OCI-LY1 (cell line): ENCODE data around the gene SIRT2.
A peak's percentile ranks its signal among the peaks of the same experiment; 100 is the strongest.

Source experiments
- H2AFZ ChIP-seq: fragments of 200-600 bp; sonication (generic), shearing (Covaris generic); 2 replicates; pipeline ENCODE4 v1.6.0; 2014; ENCODE audit warnings: antibody characterized with exemption, mild to moderate bottlenecking, low read length
- H3F3A ChIP-seq: fragments of 200-600 bp; sonication (generic), shearing (Covaris generic); 2 replicates; pipeline ENCODE4 v1.6.0; 2014; ENCODE audit warnings: mild to moderate bottlenecking, antibody characterized with exemption, low read length, moderate library complexity; ENCODE audit not compliant: insufficient read depth
- H3K27ac ChIP-seq: fragments of 200-600 bp; sonication (generic); 2 replicates; pipeline ENCODE4 v1.5.1; 2014; ENCODE audit warnings: low read length, mixed run types, mild to moderate bottlenecking, low read depth; ENCODE audit not compliant: poor library complexity, severe bottlenecking
- H3K27me3 ChIP-seq: fragments of 200-600 bp; sonication (generic); 2 replicates; pipeline ENCODE4 v1.6.0; 2014; ENCODE audit warnings: antibody characterized with exemption, mild to moderate bottlenecking, low read length, moderate library complexity; ENCODE audit not compliant: insufficient read depth
- H3K36me3 ChIP-seq: fragments of 200-600 bp; sonication (generic); 2 replicates; pipeline ENCODE4 v1.6.1; 2014; ENCODE audit warnings: mild to moderate bottlenecking, antibody characterized with exemption, low read length, moderate library complexity, mixed read lengths; ENCODE audit not compliant: insufficient read depth
- H3K4me1 ChIP-seq: fragments of 200-600 bp; sonication (generic); 2 replicates; pipeline ENCODE4 v1.5.1; 2014; ENCODE audit warnings: mild to moderate bottlenecking, low read length, moderate library complexity; ENCODE audit not compliant: insufficient read depth, severe bottlenecking
- H3K4me2 ChIP-seq: fragments of 200-600 bp; sonication (generic), shearing (Covaris generic); 2 replicates; pipeline ENCODE4 v1.6.1; 2014; ENCODE audit warnings: low read length
- H3K4me3 ChIP-seq: fragments of 200-600 bp; sonication (generic); 2 replicates; pipeline ENCODE4 v1.5.1; 2014; ENCODE audit warnings: low read length, low read depth, mild to moderate bottlenecking, mixed read lengths; ENCODE audit not compliant: poor library complexity, severe bottlenecking
- H3K79me2 ChIP-seq: fragments of 200-600 bp; shearing (Covaris generic); 2 replicates; pipeline ENCODE4 v1.6.1; 2016; ENCODE audit warnings: mixed run types, low read length, mixed read lengths; ENCODE audit not compliant: insufficient read depth
- H3K9ac ChIP-seq: fragments of 200-600 bp; sonication (generic), shearing (Covaris generic); 2 replicates; pipeline ENCODE4 v1.6.1; 2014; ENCODE audit warnings: mild to moderate bottlenecking, low read length, mixed read lengths
- H3K9me2 ChIP-seq: fragments of 200-600 bp; sonication (generic), shearing (Covaris generic); 2 replicates; pipeline ENCODE4 v1.6.1; 2014; ENCODE audit warnings: low read depth, mild to moderate bottlenecking, low read length, mixed read lengths
- H3K9me3 ChIP-seq: fragments of 200-600 bp; shearing (Covaris generic); 2 replicates; pipeline ENCODE4 v1.6.1; 2014; ENCODE audit warnings: low read length, mixed read lengths
- H4K20me1 ChIP-seq: fragments of 200-600 bp; sonication (generic), shearing (Covaris generic); 2 replicates; pipeline ENCODE4 v1.6.0; 2016; ENCODE audit warnings: mild to moderate bottlenecking, low read length; ENCODE audit not compliant: insufficient read depth
- EZH2 ChIP-seq: fragments of 200-600 bp; sonication (generic), shearing (Covaris generic); IDR thresholded peaks from 2 replicates; pipeline ENCODE4 v1.8.0; 2017; ENCODE audit warnings: borderline replicate concordance, mixed run types, mild to moderate bottlenecking, antibody characterized with exemption, low read length, moderate library complexity, mixed read lengths
- TF ChIP-seq, protein P1 (sequence below): fragments of 200-600 bp; sonication (generic), shearing (Covaris generic); IDR thresholded peaks from 2 replicates; pipeline ENCODE4 v1.5.1; 2017; ENCODE audit warnings: mild to moderate bottlenecking, antibody characterized with exemption, low read length, moderate library complexity, mixed read lengths

Gene SIRT2

DNA sequence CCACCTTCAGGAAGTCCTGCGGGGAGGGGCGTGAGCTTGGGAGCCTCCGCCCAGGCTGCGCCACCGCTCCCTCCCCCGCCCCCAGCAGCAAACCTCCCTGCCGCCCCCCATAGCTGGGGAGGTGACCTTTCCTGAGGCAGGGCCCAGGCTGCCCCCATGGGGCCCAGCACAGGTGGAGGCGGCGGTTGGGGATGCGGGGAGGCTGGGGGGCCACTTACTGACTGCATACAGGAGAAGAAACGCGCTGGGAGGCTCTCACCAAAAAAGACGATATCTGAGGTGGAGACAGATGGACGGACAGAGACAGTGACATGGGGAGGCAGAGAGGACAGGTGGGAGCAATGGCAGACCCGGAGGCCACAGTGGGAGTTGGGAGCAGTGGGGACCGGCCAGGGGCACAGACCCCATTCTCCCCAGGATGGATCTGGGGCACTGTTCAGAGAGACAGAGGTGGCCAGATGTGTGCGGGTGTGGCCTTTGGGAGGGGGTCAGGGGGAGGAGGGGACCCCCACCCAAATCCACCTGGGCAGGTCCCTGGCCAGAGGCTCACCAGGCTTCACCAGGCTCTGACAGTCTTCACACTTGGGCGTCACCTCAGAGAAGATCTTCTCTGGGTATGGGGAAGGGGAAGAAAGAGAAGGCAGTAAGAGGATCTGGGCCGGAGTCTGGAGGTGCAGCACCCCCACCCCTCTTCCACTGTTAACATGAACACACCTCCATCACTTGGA, 18.4 kb downstream of the SIRT2 start:
- no peaks in the 10 kb centered on the region; the same call in 1 of the 2 replicates for H3F3A ChIP-seq
- no peaks in the 10 kb centered on the region for H3K79me2 ChIP-seq
- H2AFZ ChIP-seq: no peak overlapping the region
- H3K9me2 ChIP-seq: no peaks in the 10 kb centered on the region
- no peak for TF ChIP-seq EZH2
- TF ChIP-seq, protein P1, sequence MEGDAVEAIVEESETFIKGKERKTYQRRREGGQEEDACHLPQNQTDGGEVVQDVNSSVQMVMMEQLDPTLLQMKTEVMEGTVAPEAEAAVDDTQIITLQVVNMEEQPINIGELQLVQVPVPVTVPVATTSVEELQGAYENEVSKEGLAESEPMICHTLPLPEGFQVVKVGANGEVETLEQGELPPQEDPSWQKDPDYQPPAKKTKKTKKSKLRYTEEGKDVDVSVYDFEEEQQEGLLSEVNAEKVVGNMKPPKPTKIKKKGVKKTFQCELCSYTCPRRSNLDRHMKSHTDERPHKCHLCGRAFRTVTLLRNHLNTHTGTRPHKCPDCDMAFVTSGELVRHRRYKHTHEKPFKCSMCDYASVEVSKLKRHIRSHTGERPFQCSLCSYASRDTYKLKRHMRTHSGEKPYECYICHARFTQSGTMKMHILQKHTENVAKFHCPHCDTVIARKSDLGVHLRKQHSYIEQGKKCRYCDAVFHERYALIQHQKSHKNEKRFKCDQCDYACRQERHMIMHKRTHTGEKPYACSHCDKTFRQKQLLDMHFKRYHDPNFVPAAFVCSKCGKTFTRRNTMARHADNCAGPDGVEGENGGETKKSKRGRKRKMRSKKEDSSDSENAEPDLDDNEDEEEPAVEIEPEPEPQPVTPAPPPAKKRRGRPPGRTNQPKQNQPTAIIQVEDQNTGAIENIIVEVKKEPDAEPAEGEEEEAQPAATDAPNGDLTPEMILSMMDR: no peak
- no peak overlapping the region for H3K9ac ChIP-seq
- H3K36me3 ChIP-seq: no peaks in the 10 kb centered on the region
- H3K27me3 ChIP-seq: no peaks in the 10 kb centered on the region
- no peak overlapping the region for H3K4me2 ChIP-seq
- H3K27ac ChIP-seq: no peak overlapping the region
- H3K9me3 ChIP-seq: no peaks in the 10 kb centered on the region
- H3K4me1 ChIP-seq: peaks cover 30% of the 10 kb centered on the region
- H3K4me3 ChIP-seq: no peak overlapping the region
- no peaks in the 10 kb centered on the region for H4K20me1 ChIP-seq

DNA sequence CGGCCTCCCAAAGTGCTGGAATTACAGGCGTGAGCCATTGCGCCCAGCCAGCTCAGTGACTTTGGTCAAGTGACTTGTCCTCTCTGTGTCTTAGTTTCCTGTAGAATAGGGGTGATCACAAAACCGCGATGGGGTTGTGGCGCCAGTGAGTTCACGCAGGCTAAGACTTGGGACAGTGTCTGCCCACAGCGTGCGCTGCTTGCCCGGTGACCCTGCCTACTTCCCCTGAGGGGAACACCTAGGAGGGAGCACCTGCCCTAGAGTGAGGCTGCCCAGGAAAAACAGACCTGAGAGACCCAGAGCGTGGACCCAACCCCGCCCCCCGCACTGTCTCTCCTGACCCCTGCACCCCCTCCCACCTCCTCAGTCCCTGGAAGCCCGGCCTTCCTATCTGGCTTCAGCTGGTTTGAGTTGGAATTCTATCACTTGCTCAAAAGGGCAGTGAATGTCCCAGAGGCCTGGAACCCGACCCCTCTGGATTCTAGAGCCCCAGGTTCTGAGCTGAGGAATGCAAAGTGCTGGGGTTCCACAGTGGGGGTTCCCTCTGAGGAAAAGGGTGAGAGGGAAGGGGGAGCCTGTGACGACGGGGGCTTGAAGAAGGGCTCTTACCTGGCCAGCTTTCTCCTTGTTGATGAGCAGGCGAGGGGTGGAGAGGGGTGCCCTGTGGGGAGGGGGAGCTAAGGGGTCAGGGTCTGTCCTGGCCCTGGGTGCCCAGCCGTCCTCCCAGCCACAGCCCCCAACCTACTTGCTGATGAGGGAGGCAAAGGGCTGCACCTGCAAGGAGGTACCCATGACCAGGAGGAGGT, 19.1 kb downstream of the SIRT2 start:
- Histone ChIP-seq H3K79me2 (no peaks in the 10 kb centered on the region), H2AFZ (no peak overlapping the region), H3K4me3 (no peak overlapping the region), H3K9me2 (no peaks in the 10 kb centered on the region), H3F3A (no peaks in the 10 kb centered on the region; the same call in 1 of the 2 replicates), H3K9me3 (no peaks in the 10 kb centered on the region), H3K9ac (no peak overlapping the region), H3K4me2 (no peak overlapping the region), H3K36me3 (no peaks in the 10 kb centered on the region), H3K4me1 (peaks cover 30% of the 10 kb centered on the region), H4K20me1 (no peaks in the 10 kb centered on the region), H3K27me3 (no peaks in the 10 kb centered on the region), H3K27ac (no peak overlapping the region)
- TF ChIP-seq EZH2: no peak
- TF ChIP-seq, protein P1: no peak

DNA sequence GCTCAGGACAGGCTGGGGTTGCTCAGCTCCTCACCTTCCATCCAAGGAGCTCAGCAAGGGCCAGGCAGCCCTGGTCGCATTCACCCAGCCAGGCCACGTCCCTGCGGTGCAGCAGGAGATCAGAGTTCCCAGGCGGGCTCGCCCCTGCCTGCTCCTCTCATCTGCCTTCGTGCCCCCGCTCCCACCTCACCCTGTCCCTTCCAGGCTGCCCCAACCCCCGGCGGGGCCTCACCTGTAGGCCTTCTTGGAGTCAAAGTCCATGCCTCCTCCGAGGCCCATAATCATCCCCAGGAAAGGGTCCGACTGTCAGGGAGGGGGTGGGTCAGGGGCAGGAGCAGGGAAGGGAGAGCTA, 20.0 kb downstream of the SIRT2 start:
- H3K27me3 ChIP-seq: no peaks in the 10 kb centered on the region
- H3K4me1 ChIP-seq: peaks cover 30% of the 10 kb centered on the region
- no peaks in the 10 kb centered on the region for H3K79me2 ChIP-seq
- TF ChIP-seq EZH2: no peak
- TF ChIP-seq, protein P1: no peak
- no peaks in the 10 kb centered on the region; the same call in 1 of the 2 replicates for H3F3A ChIP-seq
- H4K20me1 ChIP-seq: no peaks in the 10 kb centered on the region
- H3K9ac ChIP-seq: peak overlapping the region; percentile 92; the same call in 1 of the 2 replicates
- H3K27ac ChIP-seq: peak overlapping the region; percentile 95
- H2AFZ ChIP-seq: no peak overlapping the region
- no peaks in the 10 kb centered on the region for H3K9me3 ChIP-seq
- H3K9me2 ChIP-seq: no peaks in the 10 kb centered on the region
- H3K36me3 ChIP-seq: no peaks in the 10 kb centered on the region
- H3K4me2 ChIP-seq: no peak overlapping the region
- no peak overlapping the region for H3K4me3 ChIP-seq
